AG09309 (cell line): ENCODE results near the gene ABCF2.
A peak's percentile ranks its signal among the peaks of the same experiment; 100 is the strongest.

Experiments
- DNase-seq: peaks from one replicate; pipeline ENCODE4 v3.0.0-alpha.2; 2010; ENCODE audit warnings: low read depth
- H3K4me3 ChIP-seq: 2 replicates; pipeline ENCODE4 v1.5.1; 2011; ENCODE audit warnings: mild to moderate bottlenecking, low read depth, low read length, moderate library complexity; ENCODE audit not compliant: control insufficient read depth
- TF ChIP-seq, protein P1 (sequence below): IDR thresholded peaks from 2 replicates; pipeline ENCODE4 v1.5.1; 2011; ENCODE audit warnings: mild to moderate bottlenecking, low read depth, low read length, inconsistent platforms; ENCODE audit not compliant: insufficient read depth, control insufficient read depth; ENCODE audit errors: missing control alignments

ABCF2 gene

GRCh38 chr7:151254851-151255250 lies 27.8 kb upstream of the ABCF2 start:
- no peak for DNase-seq
- TF ChIP-seq, protein P1, sequence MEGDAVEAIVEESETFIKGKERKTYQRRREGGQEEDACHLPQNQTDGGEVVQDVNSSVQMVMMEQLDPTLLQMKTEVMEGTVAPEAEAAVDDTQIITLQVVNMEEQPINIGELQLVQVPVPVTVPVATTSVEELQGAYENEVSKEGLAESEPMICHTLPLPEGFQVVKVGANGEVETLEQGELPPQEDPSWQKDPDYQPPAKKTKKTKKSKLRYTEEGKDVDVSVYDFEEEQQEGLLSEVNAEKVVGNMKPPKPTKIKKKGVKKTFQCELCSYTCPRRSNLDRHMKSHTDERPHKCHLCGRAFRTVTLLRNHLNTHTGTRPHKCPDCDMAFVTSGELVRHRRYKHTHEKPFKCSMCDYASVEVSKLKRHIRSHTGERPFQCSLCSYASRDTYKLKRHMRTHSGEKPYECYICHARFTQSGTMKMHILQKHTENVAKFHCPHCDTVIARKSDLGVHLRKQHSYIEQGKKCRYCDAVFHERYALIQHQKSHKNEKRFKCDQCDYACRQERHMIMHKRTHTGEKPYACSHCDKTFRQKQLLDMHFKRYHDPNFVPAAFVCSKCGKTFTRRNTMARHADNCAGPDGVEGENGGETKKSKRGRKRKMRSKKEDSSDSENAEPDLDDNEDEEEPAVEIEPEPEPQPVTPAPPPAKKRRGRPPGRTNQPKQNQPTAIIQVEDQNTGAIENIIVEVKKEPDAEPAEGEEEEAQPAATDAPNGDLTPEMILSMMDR = no peak
- no peak overlapping the region for H3K4me3 ChIP-seq

GRCh38 chr7:151254316-151254715 lies 27.3 kb upstream of the ABCF2 start:
- DNase-seq = no peak
- TF ChIP-seq, protein P1 = no peak
- no peak overlapping the region for H3K4me3 ChIP-seq

DNA sequence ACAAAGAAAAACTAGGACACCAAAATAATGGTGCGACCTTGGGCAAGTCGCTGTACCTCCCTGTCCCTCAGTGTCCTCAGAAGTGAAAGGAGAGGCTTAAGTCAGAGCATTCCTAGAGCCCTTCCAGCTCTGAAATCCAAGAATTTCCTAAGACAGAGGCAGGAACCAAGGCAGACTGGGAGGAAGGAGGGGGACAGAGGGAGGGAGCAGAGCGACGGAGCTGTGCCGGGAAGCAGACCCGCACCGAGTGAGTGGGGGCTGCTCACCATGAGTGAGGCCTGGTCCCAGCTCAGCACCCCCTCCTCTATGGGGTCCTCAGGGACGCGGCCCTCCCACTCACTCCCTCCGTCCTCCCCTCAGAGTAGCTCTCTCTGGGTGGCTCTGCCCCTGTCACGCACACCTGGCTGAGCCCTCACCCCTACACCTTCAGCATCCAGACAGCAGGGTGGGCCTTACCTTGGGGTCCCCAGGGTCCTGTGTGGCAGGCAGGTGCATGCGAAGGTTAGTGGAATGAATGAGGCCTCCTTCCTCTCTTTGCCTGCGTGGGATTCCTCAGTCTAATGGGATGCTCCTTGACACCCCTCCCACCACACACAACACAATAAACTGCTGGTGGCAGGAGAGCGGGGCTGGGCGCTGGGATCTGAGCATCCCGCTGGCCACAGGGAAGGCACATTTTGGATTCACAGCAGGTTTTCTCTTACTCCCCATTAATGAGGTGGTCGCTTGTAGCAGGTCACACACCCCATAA lies 26.1 kb upstream of the ABCF2 start:
- DNase-seq = no peak
- TF ChIP-seq, protein P1 = no peak
- H3K4me3 ChIP-seq = no peak overlapping the region

- DNase-seq = no peak
- peak overlapping the region; percentile 73 for H3K4me3 ChIP-seq
- TF ChIP-seq, protein P1 = no peak
These were observed 25.5 kb upstream of the ABCF2 start for GRCh38 chr7:151252561-151252835.

DNA sequence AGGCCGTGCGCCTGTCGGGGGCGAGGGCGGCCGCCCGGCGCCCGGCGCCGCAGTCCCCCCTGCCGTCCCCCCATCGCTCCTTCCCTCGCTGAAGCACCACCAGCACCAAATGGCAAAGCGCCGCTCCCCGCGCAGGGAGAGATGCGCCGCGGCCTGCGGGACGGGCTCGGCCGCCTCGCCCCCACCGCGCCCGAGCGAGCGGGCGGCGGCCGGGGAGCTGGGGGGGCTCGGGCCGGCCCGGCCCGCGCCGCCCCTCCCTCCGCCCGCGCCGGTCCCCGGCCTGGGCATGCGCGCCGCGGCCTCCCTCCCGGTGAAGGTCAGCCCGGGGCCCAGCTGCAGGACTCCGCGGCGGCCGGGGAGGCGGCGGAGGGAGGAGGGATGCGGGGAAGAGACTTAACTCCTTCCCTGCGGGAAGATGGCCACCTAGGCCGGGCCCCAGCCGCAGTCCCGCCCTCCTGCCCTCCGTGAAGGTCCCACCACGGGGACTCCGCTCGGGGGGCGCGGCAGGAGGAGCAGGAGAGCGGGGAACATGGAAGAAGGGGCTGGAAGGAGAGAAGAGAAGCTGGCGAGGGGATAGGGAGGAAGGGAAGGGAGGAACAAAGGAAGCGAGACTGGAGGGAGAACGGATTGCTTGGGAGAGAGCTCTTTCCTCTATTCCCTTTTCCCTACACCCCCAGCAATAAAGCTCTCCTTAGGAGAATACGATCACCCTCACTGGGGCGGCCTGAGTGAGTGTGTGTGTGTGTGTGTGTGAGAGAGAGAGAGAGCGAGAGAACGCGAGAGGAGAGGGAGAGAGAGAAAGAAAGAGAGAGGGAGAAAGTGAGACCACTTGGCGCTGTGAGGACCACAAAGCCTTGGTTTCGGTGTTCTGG lies 24.9 kb upstream of the ABCF2 start:
- no peak for DNase-seq
- H3K4me3 ChIP-seq = peak overlapping the region; percentile 73
- TF ChIP-seq, protein P1 = no peak

- no peak for DNase-seq
- H3K4me3 ChIP-seq = peak overlapping the region; percentile 51
- TF ChIP-seq, protein P1 = no peak
These were observed 24.3 kb upstream of the ABCF2 start for GRCh38 chr7:151251328-151251688.
